Measurements from ENCODE around the gene PHIP.
"Not testable (repeated sequence)": the region's sequence is repeated elsewhere in the genome, so short reads cannot be mapped to it uniquely, and the experiment has no call there.

Gene PHIP

DNA sequence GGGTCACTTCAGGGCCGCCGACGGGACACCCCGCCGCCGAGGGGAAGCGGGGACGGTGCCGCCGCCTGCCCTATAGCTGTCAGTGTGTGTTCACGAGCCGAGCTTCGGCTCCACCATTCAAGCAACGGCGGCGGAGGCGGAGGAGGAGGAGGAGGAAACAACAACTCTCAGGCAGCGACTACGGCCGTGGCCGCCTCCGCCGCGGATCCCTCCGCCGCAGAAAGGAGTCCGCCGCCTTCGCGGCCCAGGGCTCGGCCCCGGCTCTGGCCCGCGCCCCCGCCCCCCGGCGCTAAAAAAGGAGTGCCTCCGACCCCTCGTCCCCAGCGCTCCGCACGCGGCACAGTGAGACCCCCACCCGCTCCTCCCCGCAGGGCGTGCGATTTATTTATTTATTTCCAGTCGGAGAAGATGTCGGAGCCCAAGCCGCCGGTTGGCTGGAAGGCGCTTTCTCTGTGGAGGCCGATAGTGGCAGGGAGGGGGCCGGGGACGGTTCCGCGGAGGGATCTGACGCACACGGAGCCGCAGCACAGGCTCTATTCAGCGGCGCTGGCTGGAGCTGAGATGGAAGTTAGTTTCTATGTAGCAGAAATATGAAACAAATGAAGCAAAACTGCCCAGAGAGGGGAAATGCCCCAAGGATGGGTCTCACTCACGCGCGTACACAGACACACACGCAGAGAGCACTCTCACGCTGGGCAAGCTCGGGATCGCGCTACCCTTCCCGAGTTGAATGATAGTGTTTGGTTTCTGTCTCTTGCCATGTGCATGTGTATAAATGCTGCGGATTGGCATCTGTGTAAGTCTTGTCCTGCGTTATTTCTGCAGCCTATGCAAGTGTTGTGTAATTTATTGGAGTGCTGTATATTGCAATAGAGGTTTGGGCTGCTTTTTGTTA lies at the start of gene PHIP:
TSS of gene PHIP (minus strand) at position 180 of the 895 bp plus-strand sequence. CDS start 186 bp downstream, outside the sequence.
- DNase-seq (ENCODE audit: low read depth) = peak; percentile 92

DNA sequence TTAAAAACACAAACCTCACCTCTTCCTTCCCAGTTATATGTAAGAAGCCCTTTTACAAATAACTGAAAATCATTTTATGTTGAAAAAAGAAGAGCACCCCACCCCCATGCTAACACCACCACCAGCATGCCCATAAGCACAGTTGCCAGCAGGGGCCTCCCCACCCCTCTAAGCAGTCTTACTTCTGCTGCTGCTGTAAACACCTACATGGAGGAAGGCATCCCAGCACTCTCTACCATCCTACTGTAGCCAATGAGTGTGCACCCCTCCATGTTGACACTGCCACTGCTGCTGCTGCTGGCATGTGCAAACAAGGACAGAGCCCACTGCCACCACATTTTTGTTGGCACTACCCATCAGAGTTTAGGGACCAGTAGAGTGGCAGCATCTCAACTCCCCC lies 49.6 kb upstream of the PHIP start:
- DNase-seq (ENCODE audit: low read depth) = no peak

DNA sequence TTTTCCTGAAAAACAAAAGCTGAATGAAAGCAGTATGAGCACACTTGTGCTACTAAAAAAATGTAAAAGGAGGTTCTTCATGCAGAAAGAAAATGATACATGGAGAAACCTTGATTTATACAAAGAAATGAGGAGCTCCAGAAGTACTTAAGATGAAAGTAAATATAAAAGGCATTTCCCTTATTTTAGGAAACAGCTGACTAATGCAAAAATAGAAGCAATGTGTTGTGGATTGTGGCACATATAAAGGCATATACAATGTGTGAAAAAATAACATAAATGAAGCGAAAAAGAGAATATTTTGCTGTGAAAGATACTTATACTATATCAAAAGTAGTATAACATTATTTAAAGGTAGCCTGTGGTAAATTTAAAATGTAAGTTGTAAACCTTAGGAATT lies 41.2 kb upstream of the PHIP start:
- DNase-seq (ENCODE audit: low read depth) = no peak

DNA sequence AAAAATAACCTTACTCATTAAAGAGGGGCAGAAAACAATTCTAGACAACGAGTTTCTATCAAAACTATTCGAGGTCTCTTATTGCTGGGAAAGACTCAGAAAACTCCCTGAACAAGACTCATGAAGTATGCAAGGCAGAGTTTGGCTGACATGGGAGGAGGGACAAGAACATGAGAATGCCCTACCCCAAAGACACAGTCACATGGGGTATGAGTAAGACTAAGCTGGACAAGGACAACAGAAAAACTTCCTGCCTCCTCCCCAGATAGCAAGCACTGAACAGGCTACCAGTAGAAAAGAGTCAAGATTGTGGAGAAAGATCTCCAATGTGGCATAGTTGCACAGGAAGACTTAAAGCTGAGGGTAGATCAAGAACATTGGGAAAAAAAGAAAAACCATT lies 39.7 kb upstream of the PHIP start:
- DNase-seq (ENCODE audit: low read depth) = no peak

DNA sequence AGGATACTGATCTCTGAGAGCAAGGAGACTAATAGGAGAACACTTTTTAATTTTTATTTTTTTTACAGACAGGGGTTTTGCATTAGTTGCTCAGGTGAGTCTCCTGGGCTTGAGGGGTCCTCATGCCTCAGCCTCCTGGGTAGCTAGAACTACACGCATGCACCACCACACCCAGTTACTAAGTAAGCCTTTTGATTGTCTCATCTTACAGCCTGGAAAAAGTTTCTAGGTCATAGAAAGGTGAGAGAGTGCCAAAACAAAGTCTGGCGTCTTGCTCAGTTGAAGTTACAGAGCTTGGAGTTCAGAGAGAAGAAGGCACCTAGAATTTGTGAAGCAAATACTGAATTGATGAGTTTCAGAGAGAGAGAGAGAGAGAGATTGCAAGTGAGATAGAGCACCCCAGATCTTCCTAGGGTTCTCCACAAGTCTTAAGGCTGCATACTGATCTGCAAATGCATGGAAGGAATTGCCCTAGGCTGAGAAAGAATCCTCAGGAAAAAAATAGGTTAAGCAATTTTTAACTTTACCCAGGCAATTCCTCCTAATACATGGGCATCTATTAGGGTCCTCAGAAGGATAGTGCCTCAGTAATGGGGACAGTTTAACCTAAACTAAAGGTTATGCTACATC lies 37.6 kb upstream of the PHIP start:
- DNase-seq (ENCODE audit: low read depth) = no peak

DNA sequence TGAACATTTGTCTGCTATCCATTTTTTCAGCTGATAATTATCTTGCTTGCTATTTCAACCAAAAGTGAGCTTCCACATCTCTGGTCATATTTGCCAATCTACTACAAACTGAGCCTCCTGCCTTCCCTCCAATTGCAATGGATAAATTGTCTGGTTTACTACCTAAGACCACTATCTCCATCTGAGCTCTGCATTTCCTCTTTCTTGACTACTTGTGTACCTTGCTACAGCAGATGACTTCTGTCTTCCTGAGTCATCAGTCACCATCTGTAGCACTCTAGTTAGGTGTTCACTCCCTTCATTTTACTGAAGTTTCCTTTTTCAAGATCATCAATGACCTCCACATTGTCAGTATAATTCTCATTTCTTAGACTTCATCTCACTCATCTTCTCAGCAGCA lies 33.5 kb upstream of the PHIP start:
- DNase-seq (ENCODE audit: low read depth) = no peak

DNA sequence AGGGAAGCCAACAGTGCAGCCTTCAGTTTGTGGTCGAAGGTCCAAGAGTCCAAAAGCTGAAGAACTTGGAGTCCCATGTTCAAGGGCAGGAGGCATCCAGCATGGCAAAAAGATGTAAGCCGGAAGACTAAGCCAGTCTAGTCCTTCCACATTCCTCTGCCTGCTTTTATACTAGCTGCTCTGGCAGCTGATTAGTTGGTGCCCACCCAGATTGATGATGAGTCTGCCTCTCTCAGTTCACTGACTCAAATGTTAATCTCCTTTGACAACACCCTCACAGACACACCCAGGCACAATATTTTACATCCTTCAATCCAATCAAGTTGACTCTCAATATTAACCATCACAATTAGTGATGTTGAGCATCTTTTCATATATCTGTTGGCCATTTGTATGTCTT lies 23.1 kb upstream of the PHIP start:
- DNase-seq (ENCODE audit: low read depth) = no peak

DNA sequence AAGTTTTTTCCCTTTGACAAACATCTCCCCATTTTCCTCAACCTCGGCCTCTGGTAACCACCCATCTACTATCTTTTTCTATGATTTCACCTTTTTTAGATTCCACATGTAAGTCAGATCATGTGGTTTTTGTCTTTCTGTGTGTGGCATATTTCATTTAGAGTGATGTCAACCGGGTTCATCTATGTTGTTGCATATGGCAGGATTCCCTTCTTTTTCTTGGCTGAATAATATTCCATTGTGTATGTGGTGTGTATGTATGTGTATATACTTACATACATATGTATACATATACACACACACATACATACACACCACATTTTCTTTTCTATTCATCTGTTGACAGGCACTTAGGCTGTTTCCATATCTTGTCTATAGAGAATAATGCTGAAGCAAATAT lies 22.2 kb upstream of the PHIP start:
- no peak for DNase-seq (ENCODE audit: low read depth)

DNA sequence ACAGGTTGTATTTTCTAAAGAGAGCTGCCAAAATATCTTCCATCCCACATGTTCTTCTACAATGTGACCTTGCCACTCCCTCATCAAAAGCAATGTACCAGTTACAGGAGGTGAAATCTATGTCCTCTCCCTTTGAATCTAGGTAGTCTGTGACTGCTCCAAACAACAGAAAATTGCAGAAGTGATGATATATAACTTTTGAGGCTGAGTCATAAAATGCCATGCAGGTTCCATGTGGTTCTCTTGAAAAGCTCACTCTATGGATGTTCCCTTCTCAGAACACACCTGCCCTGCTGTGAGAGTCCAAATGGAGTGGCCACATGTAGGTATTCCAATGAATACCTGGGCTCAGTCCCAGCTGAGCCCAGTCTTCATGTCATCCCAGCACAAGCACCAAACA lies 16.9 kb upstream of the PHIP start:
- DNase-seq (ENCODE audit: low read depth) = no peak

DNA sequence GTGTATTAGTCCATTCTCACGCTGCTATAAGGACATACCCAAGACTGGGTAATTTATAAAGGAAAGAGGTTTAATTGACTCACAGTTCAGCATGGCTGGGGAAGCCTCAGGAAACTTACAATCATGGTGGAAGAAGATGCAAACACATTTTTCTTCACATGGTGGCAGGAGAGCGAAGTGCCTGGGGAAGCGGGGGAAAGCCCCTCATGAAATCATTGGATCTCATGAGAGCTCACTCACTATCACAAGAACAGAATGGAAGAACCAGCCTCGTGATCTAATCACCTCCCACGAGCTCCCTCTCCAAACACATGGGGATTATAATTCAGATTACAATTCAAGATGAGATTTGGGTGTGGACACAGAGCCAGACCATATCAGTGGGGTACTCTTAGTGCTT lies 13.7 kb upstream of the PHIP start:
- DNase-seq (ENCODE audit: low read depth) = not testable (repeated sequence)

DNA sequence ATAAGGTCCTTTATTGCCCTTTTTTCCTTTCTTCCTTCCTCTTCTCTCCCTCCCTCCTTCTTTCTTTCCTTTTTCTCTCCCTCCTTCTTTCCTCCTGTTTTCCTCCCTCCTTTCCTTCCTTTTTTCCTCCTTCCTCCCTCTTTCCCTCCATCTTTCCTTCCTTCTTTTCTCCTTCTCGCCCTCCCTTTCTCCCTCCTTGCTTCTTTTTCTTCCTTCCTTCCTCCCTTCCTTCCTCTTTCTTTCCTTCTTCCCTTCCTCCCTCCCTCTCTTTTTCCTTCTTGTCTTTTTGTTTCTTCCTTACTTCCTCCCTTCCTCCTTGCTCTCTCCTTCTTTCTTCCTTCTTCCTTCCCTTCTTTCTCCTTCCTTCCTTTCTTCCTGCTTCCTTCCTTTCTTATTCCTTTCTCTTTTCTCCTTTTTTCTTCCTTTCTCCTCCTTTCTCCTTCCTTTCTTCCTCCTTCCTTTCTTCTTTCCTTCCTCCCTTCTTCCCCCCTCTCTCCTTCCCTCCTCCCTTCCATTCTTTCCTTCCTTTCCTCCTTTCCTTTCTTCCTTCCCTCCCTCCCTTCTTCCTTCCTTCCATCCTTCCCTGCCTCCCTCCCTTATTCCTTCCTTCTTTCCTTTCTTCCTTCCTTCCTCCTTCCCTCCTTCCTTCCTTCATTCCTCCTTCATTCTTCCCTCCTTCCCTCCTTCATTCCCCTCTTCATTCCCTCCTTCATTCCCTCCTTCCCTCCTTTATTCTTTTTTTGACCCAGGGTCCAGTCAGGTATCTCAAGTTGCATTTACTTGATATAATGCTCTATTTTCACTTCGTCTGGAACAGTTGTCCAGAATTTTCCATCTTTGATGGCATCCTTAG lies 11.7 kb upstream of the PHIP start:
- DNase-seq (ENCODE audit: low read depth) = no peak

DNA sequence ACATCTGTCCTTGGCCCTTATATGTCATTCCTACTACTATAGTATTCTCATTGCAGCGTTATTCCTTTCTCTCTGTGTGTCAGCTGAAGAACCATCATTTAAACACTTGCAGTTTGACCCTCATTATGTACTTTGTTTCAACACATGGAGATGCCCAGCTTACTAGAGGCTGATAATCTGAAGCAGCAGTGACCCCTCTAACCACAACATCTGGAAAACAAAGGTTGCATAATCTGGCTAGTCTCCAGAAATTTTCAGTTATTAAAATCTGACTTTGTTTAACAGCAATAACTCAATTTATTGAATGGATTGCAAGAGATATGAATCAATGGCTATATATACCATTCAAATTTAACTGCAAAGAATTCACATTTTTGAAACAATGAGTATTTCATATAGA lies 6.6 kb upstream of the PHIP start:
- DNase-seq (ENCODE audit: low read depth) = no peak

DNA sequence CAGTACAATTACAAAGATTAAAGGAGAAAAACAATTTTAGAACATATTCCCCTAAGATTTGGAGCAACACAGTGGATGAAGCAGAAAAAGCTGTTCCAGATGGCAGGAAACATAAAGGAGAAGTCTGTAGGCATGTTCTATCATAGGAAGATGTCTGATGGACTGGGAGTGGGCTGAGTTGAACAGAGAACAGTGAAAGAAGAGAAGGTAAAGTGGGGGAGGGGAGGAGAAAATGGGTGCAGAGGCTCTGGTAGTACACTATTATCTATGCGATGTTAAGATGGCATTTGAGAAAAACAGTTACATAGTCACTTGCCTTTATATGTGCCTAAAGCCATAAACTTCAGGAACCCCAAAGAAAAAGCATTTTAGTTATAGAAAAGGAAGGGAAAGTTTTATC lies 4.2 kb upstream of the PHIP start:
- no peak for DNase-seq (ENCODE audit: low read depth)

DNA sequence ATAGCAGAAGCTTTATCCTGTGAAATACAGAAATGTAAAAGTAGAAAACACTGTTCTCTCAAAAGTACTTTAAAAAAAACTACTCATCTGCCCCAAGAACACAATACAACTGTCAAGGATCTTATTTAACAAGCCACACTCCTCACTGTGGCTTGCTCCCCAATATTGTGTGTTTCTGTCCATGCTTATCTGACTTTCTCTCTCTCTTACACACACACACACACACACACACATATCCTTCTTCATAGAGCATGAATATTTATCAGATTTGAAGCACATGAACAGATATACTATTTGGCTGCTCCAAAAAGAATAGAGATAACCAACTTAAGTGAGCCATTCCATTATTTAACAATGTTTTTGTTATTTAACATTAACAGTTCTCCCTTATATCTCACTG lies 3.6 kb upstream of the PHIP start:
- DNase-seq (ENCODE audit: low read depth) = no peak

DNA sequence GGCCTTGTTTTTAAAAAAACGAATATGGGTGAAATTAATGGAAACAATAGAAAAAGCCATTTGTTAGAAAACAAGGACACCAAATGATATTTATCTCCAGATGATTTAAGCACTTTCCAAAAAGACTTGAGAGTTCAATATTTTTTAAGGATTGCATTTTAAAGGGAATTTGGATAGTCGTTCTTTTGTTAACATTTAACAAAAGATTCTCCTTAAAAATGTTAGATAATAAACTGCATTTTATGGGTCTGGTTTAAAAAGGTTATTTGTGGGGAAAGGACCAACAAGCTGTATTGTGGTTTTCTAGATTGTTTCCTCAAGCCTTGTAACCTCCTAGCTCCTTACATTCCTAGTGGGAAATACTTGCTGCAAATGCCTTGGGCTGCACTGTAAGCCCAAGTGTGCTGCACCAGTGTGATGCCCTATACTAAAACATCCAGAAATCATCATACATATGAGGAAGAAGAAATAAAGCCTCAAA lies 1.5 kb upstream of the PHIP start:
- no peak for DNase-seq (ENCODE audit: low read depth)

DNA sequence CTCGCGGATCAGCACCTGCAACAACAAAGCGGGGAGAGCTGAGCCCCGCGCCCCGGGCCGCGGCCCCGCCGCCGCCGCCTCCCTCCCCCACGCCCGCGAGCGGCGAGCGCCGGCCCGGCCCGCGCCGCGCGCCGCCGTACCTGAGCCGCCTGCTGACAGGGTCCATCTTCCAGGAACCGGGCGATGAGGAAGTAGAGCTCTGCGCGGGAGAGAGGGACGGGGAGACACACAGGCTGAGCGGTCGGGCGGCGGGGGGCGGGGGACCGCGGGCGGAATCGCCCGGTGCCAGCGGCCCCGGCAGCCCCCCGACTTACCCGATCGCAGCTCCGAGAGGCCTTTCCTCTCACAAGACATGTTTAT lies 359 bp downstream of the PHIP start:
- DNase-seq (ENCODE audit: low read depth) = no peak

DNA sequence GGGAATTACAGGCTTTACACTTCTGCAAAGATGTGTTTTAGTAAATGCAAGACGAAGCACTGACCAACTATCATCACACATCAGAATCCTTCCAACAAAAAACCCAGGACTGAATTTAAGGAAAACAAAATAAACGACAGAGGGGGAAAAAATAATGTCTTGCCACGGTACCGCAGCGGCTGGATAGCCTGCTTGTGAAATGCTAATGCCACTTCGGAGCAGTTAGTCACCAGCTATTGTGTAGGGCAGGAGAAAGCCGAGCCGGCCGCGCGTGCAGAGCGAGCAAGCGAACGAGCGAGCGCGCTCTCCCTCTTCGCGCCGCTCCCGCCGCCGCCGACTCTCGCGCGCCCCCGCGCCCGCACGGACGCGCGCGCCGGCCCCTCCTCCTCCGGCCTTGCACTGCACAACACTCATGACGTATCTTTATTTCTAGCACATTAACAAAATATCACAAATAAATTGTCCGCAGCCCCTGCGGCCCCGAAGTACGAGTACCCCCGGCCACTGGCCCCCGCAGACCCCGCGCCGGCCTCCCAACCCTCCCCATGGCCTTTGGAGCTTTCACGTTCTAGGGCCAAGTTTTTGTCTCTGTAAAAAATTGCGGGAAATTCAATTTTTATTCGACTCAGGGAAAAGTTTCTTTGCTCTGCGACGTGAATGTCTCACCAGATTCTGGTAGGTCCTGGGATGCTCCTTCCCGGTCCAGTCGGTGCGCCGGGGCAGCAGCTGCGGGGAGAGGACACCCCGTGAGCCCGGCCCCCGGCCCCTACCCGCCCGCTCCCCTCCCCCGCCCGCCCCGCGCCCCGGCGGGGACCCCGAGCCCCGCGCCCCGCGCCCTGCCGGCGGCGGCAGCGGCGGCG lies 1.0 kb downstream of the PHIP start:
- peak; percentile 86 for DNase-seq (ENCODE audit: low read depth)

DNA sequence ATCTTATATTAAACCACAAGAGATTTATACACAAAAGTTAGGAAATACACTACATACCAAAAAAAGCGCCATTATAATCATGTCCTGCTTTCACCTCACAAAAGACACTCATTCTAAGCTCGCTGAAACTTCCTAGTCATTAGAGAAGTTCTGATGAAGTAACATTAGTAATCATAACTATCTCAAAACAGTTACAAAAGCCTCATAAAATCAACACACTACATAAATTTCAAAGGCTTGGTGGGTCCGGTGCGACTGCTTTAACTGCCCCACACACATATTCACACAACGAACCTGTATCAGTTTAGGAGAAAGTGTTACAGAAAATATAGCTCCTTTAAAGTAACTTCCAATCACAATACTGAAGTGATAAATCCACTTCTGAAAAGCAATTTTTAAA lies 1.9 kb downstream of the PHIP start:
- no peak for DNase-seq (ENCODE audit: low read depth)

DNA sequence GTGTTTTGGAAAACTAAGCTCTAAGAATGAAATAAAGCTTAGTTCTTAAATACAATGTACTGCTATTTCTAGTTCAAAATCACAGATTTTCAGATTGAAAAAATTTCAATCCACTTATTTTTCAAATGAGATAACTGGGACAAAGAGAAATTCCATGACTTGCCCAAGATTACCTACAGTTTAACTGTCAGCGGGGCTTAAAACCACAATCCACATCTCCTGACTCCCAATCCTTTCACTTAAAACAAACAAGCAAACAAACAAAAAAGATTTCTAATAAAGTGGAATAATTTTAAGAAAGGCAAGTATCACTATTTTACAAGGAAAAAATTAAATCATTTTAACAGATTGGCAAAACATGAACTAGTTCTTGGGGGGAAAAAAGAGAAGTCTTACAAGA lies 4.2 kb downstream of the PHIP start:
- DNase-seq (ENCODE audit: low read depth) = no peak

DNA sequence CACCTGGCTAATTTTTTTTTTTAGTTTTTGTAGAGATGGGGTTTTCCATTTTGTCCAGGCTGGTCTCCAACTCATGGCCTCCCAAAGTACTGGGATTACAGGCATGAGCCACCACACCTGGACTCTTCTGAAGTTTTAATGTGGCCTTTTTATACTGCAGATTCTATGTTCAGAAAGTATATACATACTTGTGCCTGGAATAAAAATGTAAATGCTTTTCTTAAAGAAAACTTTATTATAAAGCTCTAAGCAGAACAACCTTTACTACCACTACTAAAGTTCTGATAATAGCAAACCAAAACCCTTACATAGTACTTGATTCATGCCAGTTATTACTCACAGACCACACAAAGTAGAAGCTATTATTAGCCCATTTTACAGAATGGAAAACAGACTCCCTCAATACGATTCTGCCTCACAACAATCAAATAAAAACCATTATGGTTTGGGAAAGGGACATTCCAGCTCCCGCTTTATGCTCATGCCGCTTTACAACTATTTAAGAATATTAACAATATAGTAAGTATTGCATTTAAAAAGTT lies 5.3 kb downstream of the PHIP start:
- DNase-seq (ENCODE audit: low read depth) = no peak

DNA sequence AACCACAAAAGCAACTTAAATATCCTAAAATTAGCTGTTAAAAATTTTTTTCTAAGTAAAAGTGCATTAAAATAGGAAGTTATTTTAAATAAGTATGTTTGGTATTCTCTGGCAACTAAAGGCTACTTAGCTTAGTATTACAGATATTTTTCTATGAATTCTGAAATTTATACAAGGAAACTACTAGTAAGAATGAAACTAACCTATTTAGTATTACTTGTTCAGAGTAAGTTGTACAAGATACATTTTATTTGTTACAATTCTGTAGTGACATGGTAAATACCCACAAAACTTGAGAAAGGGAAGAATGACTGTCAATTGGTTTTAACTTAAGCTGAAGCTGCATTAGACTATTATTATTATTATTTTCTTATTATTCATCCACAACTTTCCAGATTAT lies 6.5 kb downstream of the PHIP start:
- DNase-seq (ENCODE audit: low read depth) = no peak

Data from GM04504 (cell line).